GM10847 (cell line): Measurements from ENCODE around the gene EPHA6.

Experiments used
- POLR2A ChIP-seq: IDR thresholded peaks from 2 replicates; pipeline ENCODE4 v1.6.1; 2011; ENCODE audit not compliant: insufficient read length; ENCODE audit errors: extremely low read depth

EPHA6 gene

DNA sequence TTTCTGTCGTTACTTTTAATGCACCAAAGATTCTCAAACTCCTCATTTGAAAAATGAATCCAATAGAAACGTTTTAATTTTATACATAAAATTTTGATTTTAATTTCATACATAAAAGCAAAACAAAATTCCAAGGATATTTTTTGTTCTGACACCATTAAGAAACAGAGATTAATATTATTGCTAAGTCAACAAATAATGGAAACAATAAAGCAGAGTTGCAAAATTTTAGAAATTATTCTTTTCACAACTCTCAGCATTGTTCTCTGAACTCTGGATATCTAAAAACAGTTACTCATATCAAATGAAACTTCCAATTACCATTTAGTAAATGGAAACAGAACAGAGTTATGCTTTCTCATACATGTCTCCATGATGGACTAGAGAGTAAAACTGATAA, 260.2 kb downstream of the EPHA6 start:
- no peak for TF ChIP-seq POLR2A

DNA sequence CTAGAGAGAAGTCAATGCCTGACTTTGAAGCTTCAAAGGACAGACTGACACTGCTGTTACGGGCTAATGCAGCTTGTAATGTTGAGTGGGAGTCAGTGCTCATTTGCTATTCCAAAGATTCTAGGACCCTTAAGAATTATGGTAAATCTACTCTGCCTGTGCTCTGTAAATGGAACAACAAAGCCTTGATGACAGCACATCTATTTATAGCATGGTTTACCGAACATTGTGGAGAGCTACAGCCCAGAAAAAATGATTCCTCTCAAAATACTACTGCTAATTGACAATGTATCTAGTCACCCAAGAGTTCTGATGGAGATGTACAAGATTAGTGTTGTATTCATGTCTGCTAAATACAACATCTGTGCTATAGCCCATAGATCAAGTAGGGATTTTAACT, 262.3 kb downstream of the EPHA6 start:
- TF ChIP-seq POLR2A = no peak

DNA sequence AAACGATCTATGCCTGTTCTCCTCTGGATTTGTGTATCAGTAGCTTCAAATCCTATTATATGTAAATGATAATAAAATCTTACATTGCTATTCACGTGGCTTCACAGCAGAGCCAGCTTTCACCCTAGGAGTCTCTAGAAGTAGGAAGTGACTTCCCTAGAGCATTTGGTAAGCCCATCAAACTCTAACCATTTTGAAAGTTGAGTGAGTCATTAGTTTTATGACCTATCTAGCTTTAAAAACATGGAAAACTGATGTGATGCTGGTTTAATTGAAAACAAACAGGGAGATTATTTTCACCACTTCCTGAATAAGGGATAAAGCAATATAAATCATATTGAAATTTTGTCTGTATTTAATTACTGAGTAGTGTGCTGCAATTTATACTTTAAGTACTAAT, 275.2 kb downstream of the EPHA6 start:
- TF ChIP-seq POLR2A = no peak

DNA sequence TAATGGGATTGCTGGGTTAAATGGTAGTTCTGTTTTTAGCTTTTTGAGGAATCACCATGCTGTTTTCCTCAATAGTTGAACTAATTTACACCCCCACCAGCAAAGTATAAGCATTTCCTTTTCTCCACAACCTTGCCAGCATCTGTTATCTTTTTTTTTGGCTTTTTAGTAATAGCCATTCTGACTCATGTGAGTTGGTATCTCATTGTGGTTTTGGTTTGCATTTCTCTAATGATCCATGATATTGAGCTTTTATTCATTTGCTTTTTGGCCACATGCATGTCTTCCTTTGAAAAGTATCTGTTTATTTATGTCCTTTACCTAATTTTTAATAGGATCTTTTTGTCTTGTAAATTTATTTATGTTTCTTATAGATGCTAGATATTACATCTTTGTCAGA, 288.2 kb downstream of the EPHA6 start:
- TF ChIP-seq POLR2A = no peak

DNA sequence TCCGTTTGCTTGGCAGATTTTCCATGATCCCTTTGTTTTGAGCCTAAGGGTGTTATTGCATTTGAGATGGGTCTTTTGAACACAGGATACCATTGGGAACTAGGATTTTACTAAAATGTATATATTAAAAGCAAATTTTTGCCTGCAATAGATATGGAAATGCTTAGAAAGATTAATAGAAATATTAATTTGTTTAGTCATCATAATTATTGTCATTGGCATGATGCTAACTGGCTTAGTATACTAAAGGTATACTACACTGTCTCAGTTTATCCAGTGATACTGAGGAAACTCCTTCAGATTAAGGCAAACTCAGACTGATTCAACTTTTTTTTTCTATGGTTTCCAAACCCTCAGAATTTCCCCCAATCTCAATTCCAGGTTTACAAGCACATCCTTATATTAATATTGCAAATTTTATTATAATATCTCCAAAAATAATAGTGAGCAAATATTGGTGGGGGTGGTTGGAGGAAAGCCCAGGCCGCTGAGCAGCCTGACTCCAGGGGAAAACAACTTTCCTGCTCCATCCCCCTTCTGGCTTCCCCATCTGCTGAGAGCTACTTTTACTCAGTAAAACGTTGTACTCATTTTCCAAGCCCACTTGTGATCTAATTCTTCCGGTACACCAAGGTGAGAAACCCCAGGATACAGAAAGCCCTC, 291.7 kb downstream of the EPHA6 start:
- no peak for TF ChIP-seq POLR2A

DNA sequence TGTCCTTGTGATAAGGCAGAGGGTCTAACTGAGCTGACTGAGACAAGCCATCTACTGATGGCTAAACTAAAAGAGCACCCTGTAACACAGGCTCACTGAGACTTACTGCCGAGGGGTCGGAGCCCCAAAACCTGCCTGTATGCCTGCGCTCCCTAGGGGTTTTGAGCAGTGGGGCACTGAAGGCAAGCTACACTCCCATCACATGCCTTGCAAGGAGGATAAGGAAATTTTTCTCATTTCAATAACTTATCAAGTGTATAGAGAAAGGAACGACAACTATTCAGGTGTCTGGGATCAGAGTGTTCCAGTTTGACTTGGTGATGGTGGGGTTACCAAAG, 292.2 kb downstream of the EPHA6 start:
- no peak for TF ChIP-seq POLR2A

DNA sequence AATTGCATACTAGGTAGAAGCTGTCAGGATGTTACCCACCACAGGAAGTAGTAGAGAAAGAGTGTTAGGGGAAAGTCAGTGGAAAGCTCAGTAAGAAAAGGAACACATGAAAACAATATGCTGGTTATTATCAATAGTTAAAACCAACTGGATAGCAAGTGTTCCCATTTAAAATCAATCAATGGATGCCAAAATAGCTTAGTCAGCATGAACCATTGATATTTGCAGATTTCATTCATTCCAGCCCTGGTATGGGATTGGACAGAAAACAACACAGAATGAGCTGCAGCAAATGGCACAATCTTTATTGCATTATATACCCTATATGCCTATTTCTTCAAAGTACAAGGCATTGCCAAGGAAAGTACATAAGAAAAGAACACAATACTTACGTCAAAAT, 293.7 kb downstream of the EPHA6 start:
- TF ChIP-seq POLR2A = no peak

DNA sequence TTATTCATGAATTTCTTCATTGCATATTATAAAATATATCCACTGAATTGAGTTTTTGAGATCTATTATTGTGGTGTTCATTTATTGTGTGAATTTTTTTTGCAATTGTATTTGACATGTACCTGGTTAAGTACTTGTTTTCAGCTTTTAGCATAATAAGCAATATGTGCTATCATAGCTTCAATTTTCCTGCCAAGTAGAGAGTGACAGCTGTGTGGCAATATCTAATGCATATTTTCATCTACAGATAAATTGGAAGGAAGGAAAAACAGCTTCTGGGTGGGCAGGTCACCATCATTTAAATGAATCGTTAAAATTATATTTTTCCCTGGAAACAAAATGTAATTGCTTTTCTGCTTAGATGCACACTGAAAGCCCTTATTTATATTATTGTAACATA, 296.9 kb downstream of the EPHA6 start:
- no peak for TF ChIP-seq POLR2A

DNA sequence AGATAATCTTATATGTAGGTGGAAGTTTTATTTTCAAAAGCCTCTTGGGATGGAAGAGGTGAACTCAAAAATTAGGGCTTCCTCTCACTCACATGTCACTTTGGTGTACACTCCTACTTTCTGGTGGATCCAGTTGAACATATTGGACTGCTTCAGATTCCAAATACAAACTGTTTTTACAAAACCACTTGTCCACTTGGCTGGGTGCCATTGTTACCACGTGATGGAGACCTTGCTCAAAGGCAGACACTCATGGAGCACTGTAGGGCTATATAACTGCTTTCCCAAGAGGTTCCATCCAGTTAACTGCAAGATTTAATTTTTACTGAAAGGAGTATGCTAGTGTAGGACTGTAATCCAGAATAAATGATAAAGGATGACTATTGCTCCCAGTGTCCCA, 307.0 kb downstream of the EPHA6 start:
- TF ChIP-seq POLR2A = no peak

DNA sequence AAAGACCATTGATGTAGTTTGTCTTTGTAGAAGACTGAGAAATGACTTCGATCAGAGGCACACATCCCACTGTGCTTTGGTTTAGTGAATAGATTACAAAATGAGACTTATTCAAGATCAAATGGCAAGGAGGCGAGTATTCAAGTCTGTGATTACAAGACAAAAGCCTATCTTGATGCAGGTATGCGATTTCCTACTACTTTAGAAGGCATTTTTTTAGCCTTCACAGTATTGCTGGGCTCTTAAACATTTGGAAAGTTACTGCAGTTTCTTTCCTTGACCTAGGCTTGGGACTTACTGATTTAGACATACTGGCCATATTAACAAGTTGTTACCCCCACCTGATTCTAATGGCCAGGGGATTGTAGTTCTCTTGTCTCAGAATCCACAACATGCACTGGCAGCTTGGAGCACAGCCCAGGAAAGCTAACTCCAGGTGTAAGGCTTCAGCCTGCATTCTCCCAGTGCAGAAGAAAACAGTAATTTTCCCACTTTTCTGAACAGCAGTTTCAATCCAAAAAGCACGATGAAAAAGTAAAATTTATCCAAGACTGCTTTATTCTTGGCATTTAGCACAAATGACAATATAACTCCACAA, 311.6 kb downstream of the EPHA6 start:
- no peak for TF ChIP-seq POLR2A

DNA sequence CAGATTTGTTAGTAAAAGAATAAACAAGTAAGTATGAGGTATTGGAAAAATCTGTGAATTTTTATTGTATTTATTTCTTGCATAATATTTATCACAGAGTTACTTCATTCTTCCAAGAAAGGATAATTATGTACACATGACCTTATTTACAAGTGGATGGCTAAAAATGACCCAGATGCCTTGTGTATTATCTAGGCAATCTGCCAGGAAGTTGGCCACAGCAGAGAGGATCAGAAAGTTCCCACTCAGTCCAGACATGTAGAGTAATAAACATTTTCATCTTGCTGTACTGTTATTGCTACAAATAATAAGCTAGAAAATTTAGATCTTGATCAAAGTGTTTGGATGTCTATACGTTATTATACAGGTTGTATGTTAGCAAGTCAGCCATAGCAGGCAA, 317.1 kb downstream of the EPHA6 start:
- no peak for TF ChIP-seq POLR2A

DNA sequence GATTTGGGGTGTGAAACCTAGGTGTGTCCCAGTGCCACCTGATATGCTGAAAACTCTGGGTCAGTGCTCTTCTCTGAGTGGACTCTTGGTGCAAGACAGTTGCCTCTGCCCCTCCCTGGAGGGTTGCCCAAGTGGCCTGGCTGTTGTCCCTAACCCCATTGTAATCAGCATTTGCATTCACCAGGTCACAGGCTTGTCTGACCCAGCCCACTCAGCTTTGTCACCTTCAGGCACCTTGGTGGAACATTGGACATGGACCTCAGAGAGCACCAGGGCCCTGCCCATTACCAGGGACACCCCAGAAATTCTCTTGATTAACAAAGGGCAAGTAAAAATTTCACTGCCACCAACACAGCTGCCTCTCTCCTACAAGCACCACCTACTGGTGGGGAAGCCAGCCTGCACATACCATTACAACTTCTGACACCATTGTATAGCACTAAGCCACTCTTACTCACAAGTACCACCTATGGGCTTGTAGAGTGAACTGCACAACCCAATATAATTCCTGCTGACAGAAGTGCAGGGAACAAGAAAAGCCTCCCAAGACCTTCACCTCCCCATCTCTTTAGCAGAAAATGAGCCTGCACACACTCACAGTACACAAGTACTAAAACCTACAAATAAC, 324.6 kb downstream of the EPHA6 start:
- TF ChIP-seq POLR2A = no peak

DNA sequence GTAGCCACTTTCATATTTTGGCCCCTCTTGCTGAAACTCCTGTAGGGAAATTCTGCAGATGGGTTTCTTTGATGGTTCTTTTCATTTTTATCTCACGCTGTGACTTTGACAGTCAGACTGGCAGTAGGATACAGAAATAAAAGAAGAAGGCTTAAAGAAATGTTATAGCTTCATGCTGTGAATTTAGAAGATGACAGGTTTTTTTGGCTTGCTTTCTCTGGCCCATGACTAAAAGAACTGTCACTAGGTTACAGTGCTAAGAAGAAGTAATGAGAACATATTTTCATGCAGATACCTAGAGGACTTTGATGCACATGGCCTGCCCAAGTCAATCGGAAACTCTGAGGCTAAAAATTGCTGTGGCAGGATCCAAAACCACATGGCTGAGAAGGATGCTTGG, 334.5 kb downstream of the EPHA6 start:
- no peak for TF ChIP-seq POLR2A

DNA sequence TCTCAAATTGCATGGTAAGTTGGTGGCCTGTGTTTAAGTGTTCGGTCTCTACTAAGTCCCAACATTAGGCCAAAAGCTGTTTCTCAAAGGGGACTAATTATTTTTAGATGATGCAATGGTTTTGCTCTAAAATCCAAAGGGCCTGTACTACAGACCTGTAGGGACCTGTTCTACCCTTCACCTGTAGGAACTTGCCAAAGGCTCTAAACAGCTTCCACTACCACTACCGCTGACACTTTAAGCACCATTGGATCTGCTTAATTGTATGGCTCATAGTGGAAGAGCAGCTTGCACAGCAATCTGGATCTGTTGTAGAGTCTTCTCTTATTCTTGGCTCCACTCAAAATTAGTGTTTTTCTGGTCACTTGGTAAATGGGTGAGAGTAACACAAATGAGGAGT, 346.8 kb downstream of the EPHA6 start:
- TF ChIP-seq POLR2A = no peak

DNA sequence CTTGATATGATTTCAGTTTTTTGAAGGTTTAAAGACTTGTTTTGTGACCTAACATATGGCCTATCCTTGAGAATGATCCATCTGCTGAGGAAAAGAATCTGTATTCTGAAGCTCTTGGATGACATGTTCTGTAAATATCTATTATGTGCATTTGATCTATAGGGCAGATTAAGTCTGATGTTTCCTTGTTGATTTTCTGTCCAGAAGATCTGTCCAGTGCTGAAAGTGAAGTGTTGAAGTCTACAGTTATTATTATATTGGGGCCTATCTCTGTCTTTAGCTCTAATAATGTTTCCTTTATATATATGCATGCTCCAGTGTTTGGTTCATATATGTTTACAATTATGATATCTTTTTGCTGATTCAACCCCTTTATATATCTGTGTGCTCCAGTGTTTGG, 362.8 kb downstream of the EPHA6 start:
- TF ChIP-seq POLR2A = no peak

DNA sequence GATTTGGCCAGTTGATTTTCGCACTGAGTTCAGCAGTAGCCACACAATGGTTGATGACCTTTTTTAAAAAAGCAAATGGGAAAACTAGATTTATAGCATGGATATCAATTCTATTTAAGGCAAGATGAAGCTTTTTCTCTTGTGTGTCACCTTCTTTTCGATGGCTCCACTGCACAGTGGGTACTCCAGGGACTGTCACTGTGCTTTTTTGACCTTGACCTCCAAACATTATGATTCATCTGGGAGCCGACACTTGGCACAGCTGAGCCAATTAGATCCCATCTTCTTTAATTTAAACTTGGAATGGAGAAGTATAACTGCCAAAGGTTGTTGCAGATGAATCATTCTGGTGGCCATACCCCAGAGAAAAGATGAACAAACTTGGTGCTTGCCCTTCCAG, 367.3 kb downstream of the EPHA6 start:
- TF ChIP-seq POLR2A = no peak

DNA sequence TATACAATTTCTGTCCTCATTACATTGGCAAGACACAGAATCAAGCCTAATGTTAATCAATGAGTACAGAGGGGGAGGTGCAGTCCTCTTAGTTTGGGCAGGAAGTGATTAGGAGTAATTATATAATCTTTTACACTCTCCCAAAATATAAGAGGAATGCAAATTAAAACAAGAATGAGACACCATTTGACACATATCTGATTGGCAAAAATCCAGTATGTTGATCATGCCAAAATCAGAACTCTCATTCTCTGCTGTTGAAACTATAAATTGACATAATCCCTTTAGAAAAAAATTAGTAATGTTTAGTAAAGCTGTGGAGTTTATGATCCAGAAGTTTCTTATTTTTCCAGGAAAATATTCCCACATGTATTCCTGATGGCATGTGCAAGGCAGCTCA, 373.4 kb downstream of the EPHA6 start:
- no peak for TF ChIP-seq POLR2A
